ENCODE data around the gene TNNT3.

The TNNT3 gene

GRCh38 chr11:1924181-1924580 is 4.7 kb downstream of the TNNT3 start:
- no peak for DNase-seq

- no peak for DNase-seq
Measured at GRCh38 chr11:1924646-1925372, 5.3 kb downstream of the TNNT3 start.

DNA sequence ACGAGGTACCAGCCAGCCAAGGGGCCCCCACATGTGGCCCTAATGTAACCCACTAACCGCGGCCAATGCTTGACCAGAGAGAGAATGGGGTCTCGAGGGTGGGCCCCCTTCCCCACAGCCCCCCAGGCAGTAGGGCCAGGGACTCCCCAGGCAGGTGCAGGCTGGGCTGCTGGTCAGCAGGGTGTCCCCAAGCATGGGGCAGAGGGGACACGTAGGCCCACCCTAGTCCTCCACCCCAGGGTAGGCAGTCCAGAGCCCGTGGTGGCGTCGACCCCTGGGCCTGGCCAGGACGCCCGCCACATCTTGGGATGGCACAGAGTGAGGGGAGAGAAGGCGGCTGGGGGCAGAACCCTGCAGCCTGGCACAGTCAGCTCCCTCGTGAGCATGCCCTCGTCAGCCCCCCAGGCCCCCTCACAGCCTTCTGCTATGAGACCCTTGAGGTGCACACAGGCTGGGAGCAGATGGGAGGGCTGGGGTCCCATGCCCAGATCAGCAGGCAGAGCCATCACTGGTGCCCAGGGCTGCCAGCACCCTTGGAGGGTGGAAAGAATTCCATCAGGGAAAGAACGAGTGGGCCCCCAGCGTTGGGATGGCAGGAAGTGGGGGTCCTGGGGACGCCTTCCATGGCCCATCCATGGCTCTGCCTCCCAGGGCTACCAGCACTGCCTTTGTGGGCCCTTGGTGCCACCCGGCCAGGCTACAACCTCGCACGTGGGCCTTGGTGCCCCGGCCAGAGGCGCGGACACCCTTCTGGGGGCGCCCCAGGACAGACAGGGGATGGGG is 6.1 kb downstream of the TNNT3 start:
- DNase-seq: no peak

- DNase-seq: peak; percentile 28
Measured at GRCh38 chr11:1926156-1927025, 6.9 kb downstream of the TNNT3 start.

DNA sequence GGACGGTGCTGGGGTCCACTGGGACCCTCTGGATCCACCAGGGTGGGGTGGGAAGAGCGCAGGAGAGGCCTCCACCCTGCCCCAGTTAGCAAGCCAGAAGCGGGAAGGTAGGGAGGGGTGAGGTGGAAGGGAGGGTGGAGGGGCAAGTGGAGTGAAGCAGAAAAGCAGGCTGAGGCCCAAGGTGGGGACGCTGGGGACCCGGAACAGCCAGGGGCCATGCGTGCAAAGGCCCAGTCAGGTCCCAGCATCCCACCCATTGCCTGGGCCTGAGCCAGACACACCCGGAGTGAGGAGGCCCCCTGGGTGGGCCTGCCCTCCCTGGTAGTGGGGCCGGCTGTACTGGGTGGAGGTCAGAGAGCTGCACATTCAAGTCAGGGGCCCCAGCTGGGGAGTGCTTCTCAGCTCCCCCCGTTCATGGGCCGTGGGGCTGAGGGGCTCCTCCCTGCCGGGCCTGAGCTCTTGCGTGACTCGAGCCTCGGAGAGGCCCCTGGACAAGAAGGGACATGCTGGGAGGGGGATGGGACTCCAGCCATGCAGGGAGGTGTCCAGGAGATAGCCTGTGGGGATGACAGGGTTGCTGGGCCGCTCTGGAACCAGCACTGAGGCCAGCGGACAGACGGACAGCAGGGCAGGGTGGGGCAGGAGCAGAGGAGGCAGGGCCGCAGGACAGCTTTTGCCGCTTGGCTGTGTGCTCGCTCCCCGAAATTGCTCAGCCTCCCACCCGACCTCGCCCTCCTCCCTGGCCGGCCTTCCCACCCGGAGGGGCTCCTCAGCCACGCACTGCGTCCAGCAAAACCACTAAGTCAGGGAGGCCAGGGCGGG is 7.7 kb downstream of the TNNT3 start:
- no peak for DNase-seq

DNA sequence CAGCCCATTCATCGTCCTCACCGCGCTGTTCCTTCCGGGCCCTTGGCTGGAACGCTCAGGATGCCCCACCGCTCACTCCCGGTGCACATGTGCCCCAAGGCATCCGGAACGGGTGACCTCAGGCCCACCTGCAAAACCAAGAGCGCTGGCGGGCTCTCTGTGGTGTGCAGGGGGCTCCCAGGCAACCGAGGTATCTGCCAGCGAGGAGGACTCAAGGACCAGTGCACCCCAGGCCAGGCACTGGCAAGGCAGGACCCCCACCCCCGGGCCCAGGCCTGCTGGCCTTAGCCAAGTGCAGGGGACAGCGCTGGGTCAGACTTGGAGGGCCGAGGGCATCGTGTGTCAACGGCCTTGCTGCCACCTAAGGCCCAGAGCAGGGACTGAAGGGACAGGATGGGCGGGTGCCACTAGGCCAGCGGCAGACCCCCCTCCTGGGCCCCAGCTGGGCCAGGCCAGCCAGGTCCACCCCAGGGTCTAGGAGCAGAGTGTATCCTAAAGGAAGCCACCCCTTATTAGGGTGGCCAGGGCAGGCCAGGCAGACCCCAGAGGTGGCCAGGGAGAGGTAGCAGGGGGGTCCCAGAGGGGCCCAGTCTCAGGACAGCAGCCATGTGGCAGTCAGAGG is 8.5 kb downstream of the TNNT3 start:
- no peak for DNase-seq

DNA sequence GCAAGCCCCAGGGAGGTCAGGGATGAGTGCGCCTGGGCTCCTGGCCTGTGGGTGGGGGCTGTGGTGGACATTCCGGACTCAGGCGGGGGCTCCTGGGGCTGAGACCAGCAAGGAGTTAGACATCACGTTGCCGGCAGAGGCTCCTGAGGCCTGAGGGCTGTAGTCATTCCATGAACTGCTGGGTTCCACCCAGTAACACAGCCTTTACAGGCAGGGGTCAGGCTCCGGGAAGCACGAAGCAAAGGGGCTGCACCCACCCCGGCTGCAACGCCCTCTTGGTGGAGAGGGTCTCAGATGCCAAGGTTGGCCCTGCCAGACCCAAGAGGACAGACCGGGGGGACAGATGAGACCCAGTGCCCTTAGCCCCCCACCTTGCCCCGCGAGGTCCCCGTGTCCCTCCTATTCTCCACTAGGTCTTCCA is 9.0 kb downstream of the TNNT3 start:
- DNase-seq: no peak

GRCh38 chr11:1928891-1929541 is 9.5 kb downstream of the TNNT3 start:
- no peak for DNase-seq

DNA sequence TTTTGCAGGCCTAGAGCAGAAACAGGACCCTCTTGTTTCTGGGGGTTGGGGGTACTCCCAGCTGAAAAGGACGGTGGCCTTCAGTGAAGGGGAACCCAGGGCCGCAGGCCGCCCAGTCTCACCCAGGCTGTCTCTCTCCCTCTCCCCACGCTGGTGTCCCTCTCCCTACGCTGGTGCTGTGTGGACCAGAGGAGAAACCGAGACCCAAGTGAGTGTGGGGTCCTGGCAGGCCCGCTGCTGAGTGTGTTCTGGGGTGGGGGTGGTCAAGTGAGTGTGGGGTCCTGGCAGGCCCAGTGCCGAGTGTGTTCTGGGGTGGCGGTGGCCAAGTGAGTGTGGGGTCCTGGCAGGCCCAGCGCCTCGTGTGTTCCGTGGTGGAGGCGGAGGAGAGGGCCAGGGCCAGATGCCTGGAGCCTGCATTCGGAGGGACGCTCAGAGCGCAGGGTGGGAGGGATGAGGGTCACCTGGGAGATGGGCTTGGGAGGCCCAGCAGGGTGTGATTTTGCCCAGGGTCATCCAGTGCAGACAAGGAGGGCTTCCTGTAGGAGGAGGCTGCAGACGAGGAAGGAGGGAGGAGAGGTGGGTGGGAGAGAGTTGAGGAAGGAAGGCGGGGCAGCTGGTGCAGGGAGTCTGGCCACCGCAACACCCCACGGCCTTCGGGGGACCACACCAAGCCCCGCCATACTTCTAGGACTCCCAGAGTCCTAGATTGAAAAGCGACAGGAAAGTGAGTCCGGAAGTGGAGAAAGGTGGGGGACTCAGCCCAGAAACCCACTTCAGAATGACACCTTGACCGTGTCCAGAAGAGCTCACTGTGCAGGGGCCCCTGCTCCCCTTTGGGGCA is 10.3 kb downstream of the TNNT3 start:
- DNase-seq: no peak

DNA sequence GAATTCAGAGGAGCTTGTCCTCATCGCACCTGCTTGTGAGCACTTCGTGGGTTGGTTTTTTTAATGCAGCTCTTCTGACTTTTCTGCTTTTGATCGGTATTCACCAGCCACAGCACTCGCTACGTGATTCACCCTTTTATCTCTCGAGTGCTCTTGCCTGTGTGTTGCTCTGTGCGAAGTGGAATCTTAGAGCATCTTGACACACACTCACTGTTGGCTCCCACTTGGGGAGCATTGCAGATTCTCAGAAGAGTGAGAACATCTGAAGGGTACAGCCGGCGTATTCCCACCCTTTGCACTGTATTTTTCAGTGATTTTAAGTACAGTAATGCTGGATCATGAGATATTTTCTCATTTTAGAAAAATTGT is 10.9 kb downstream of the TNNT3 start:
- DNase-seq: no peak

DNA sequence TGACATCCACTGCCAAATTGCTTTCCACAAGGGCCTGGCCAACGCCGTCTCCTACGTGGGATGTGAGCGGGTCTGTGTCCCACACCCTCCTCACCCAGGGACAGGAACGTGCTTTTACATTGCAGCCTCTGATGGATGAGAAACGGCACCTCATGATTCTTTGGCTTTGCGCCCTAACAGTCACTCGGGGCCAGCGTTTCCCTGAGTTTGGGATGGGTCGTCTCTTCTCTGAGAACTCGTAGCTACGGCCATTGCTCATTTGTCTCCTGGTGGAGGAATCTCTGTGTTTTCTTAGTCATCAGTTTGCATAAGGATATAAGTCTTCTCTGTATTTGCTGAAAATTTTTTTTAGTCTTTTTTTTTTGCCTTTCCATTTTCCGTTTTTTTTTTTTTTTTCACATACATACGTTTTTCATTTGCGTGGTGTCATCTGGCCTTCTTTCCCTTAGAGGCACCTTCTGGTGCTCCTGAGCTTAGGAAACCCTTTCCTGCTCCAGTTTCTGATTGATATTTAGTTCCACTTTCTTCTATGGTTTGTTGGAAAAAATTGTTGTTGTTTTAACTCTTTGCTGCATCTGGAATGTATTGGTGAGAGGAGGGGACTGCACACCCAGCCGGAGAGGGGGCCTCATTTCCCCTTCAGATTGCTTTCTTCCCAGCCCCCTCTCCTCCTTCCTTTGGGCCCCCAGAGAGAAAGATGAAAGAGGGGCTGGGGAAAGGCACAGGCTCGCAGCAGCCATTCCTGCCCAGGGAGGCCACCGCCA is 12.0 kb downstream of the TNNT3 start:
- DNase-seq: peak; percentile 22

- DNase-seq: no peak
Measured at GRCh38 chr11:1932105-1932480, 12.6 kb downstream of the TNNT3 start.

DNA sequence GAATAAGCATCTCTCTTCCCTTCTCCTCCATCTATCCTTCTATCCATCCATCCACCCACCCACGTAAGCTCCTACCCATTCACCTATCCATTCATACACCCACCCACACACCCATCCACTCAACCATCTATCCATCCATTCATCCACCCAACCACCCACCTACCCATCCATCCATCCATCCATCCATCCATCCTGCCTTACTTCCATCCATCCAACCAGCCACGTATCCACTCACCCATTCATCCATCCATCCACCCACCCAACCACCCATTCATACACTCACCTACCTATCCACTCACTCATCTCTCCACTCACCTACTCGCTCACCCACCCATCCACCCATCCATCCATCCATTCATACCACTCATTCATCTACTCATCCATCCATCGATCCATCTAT is 13.2 kb downstream of the TNNT3 start:
- no peak for DNase-seq

GRCh38 chr11:1933416-1934334 is 14.2 kb downstream of the TNNT3 start:
- DNase-seq: no peak

GRCh38 chr11:1934335-1935155 is 15.0 kb downstream of the TNNT3 start:
- no peak for DNase-seq

DNA sequence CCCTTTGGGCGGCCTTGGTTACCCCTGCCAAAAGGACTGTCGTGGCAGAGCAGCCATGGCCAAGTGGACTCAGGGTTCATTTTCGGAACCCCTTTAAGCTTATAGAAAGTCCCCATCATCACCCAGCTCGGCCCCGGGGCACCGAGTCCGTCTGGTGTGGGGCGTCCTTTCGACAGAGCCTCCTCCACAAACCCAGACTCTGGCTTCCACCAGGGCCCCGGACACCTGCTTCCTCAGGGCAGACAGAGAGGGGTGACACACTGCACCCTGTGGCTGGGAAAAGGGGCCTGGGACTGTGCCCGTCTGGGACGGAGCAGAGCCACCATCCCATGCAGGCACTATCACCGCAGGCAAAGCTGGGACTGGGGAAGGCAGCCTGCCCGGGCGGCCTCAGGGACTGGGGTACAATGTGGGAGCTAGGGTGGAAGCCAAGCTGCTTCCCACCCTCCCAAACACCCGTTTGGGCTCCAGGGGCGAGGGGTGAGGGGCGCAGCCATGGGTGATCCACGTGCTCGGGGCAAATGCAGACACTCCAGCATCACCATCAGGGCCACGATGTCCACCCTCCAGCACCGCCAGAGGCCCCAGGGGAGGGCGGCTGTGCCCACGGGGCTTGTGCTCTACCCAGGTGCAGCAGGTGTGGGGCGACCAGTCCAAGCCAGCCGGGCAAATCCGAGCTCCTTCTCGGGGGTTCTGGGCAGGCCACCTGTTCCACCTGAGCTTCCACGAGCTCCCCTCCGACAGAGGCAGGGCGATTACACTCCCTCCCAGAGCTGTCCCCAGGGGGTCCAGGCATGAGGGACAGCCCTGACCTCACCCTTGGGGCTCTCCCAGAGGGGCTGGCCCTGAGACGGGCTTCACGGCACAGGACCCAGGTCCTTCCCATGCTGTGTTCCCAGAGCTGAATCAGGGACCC is 15.9 kb downstream of the TNNT3 start:
- DNase-seq: no peak

All from suppressor macrophage treated with lipopolysaccharide for 4 hours (primary cell).